Dedifferentiated amniotic fluid mesenchymal stem cell (primary cell): ENCODE results near the gene DNM3.
A peak's percentile ranks its signal among the peaks of the same experiment; 100 is the strongest.
"Not testable (repeated sequence)": the region's sequence is repeated elsewhere in the genome, so short reads cannot be mapped to it uniquely, and the experiment has no call there.

Experiments
- DNase-seq: peaks from one replicate; pipeline ENCODE4 v3.0.0-alpha.2; 2016; ENCODE audit errors: extremely low spot score

DNM3 gene

GRCh38 chr1:171841050-171841910 lies at the start of gene DNM3:
DNM3 (plus strand) TSS chr1:171841498; CDS start chr1:171841657, 159 bp downstream.
- peak; percentile 50 for DNase-seq

- DNase-seq, result no peak
Observed at GRCh38 chr1:171792656-171793369, 48.5 kb upstream of the DNM3 start.

GRCh38 chr1:171793636-171794035 lies 47.7 kb upstream of the DNM3 start:
- DNase-seq, result no peak

- no peak for DNase-seq
Observed at GRCh38 chr1:171794085-171794484, 47.2 kb upstream of the DNM3 start.

- no peak for DNase-seq
Observed at GRCh38 chr1:171796592-171796991, 44.7 kb upstream of the DNM3 start.

GRCh38 chr1:171798311-171798710 lies 43.0 kb upstream of the DNM3 start:
- DNase-seq, result no peak

- DNase-seq, result no peak
Observed at GRCh38 chr1:171798765-171799164, 42.5 kb upstream of the DNM3 start.

- DNase-seq, result no peak
Observed at GRCh38 chr1:171799166-171799565, 42.1 kb upstream of the DNM3 start.

GRCh38 chr1:171799698-171800097 lies 41.6 kb upstream of the DNM3 start:
- DNase-seq, result not testable (repeated sequence)

GRCh38 chr1:171800342-171800741 lies 41.0 kb upstream of the DNM3 start:
- DNase-seq, result no peak

GRCh38 chr1:171800851-171801250 lies 40.4 kb upstream of the DNM3 start:
- no peak for DNase-seq

- peak; percentile 23 for DNase-seq
Observed at GRCh38 chr1:171801487-171801891, 39.8 kb upstream of the DNM3 start.

- DNase-seq, result no peak
Observed at GRCh38 chr1:171802207-171802606, 39.1 kb upstream of the DNM3 start.

- peak; percentile 32 for DNase-seq
Observed at GRCh38 chr1:171803045-171803444, 38.3 kb upstream of the DNM3 start.

- DNase-seq, result no peak
Observed at GRCh38 chr1:171803461-171804022, 37.8 kb upstream of the DNM3 start.

GRCh38 chr1:171805395-171806115 lies 35.7 kb upstream of the DNM3 start:
- DNase-seq, result no peak

GRCh38 chr1:171807556-171807955 lies 33.7 kb upstream of the DNM3 start:
- no peak for DNase-seq

GRCh38 chr1:171809834-171810233 lies 31.5 kb upstream of the DNM3 start:
- no peak for DNase-seq

- no peak for DNase-seq
Observed at GRCh38 chr1:171811672-171812071, 29.6 kb upstream of the DNM3 start.

GRCh38 chr1:171814692-171815091 lies 26.6 kb upstream of the DNM3 start:
- DNase-seq, result peak; percentile 57

GRCh38 chr1:171816300-171816901 lies 24.9 kb upstream of the DNM3 start:
- no peak for DNase-seq
